DOHH2 (cell line): Measurements from ENCODE around the gene CACNA1I.

Experiments used
- H3F3A ChIP-seq: fragments of 200-600 bp; sonication (generic), shearing (Covaris generic); 2 replicates; pipeline ENCODE4 v1.6.0; 2016; ENCODE audit warnings: antibody characterized with exemption, mild to moderate bottlenecking; ENCODE audit not compliant: control insufficient read depth, insufficient read depth
- H3K27ac ChIP-seq: fragments of 200-600 bp; sonication (generic); 2 replicates; pipeline ENCODE4 v1.5.1; 2014; ENCODE audit warnings: low read depth, mild to moderate bottlenecking, low read length, moderate library complexity
- H3K27me3 ChIP-seq: fragments of 200-600 bp; sonication (generic); 2 replicates; pipeline ENCODE4 v1.6.1; 2014; ENCODE audit warnings: mild to moderate bottlenecking, low read length, mixed read lengths; ENCODE audit not compliant: control insufficient read depth
- H3K36me3 ChIP-seq: fragments of 200-600 bp; sonication (generic); 2 replicates; pipeline ENCODE4 v1.6.1; 2014; ENCODE audit warnings: mild to moderate bottlenecking, low read length, moderate library complexity, mixed read lengths; ENCODE audit not compliant: control insufficient read depth
- H3K4me1 ChIP-seq: fragments of 200-600 bp; sonication (generic); 2 replicates; pipeline ENCODE4 v1.6.1; 2014; ENCODE audit warnings: mild to moderate bottlenecking, low read length, mixed read lengths; ENCODE audit not compliant: control insufficient read depth
- H3K4me2 ChIP-seq: fragments of 200-600 bp; sonication (generic); 2 replicates; pipeline ENCODE4 v1.6.0; 2014; ENCODE audit warnings: mild to moderate bottlenecking, low read length, moderate library complexity
- H3K4me3 ChIP-seq: fragments of 200-600 bp; sonication (generic); 2 replicates; pipeline ENCODE4 v1.5.1; 2014; ENCODE audit warnings: mild to moderate bottlenecking, low read length, mixed read lengths
- H3K79me2 ChIP-seq: fragments of 200-600 bp; sonication (generic); 2 replicates; pipeline ENCODE4 v1.6.1; 2014; ENCODE audit warnings: mild to moderate bottlenecking, low read length, mixed read lengths; ENCODE audit not compliant: control insufficient read depth
- H3K9me2 ChIP-seq: fragments of 200-600 bp; sonication (generic); replicated peaks from 2 replicates; pipeline ENCODE4 v1.6.1; 2014; ENCODE audit warnings: mild to moderate bottlenecking, low read length, mixed read lengths; ENCODE audit not compliant: control insufficient read depth
- H3K9me3 ChIP-seq: fragments of 200-600 bp; sonication (generic); 2 replicates; pipeline ENCODE4 v1.6.1; 2014; ENCODE audit warnings: antibody characterized with exemption, low read length, mixed read lengths; ENCODE audit not compliant: control insufficient read depth, insufficient read depth
- H4K20me1 ChIP-seq: fragments of 200-600 bp; sonication (generic); 2 replicates; pipeline ENCODE4 v1.6.0; 2014; ENCODE audit warnings: low read depth, mild to moderate bottlenecking, antibody characterized with exemption, low read length, moderate library complexity; ENCODE audit not compliant: control insufficient read depth, insufficient read depth
- CTCF ChIP-seq: fragments of 200-600 bp; sonication (generic); IDR thresholded peaks from one replicate; pipeline ENCODE4 v1.5.1; 2014; ENCODE audit warnings: antibody characterized with exemption, mild to moderate bottlenecking, low read depth, low read length; ENCODE audit not compliant: poor library complexity, severe bottlenecking
- EZH2phosphoT487 ChIP-seq: fragments of 200-600 bp; sonication (generic); IDR thresholded peaks from 2 replicates; pipeline ENCODE4 v1.6.1; 2017; ENCODE audit warnings: borderline replicate concordance, mild to moderate bottlenecking, antibody characterized with exemption, low read length, moderate library complexity, mixed read lengths

CACNA1I gene

DNA sequence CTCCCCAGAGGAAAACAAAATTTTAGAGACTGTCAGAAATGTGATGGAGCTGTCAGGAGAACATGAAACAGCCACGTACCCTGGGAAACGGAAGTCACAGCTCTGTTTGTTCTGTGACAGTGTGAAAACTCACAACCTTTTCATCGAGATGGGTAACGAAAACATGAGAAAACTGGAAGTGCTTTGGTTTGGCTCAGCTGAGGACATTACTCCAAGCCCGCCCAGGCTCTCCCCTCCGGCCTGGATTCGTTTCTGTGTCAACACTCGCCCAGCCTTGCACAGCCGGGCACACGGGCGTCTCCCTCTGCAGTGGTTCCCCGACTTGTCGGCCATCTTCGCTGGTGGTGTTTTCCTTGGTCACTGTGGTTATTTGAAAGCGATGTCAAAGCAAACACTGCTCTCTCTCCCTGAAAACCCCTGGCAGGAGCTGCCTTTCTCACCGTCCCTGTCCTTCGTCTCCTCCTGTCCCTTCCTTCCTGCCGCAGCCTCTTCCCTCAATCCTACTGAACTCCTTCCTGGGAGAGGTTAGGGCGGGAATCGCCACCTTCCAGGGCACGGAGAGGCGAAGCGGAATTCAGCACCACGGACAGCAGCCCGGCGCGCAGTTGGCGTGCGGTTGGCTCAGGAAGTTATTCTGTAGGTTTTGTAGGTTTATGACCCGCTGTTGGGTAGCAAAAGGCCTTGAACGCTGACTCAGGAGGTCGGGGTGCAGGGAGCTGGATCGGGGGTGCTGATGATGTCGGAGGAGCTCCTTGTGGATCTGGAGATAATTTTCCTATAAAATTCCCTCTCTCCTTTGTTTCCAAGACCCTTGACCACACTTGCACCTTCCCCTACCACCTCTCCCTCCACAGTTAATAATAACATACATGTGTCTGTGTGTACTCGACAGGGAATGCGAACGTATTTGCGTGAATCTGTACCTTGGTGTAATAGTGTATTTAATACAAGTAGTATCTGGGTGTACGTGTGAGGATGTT, 24.9 kb upstream of the CACNA1I start:
- Histone ChIP-seq H3K36me3 (no peaks in the 10 kb centered on the region), H3K4me3 (no peak overlapping the region), H3K9me2 (no peaks in the 10 kb centered on the region), H3K27me3 (peaks cover 5% of the 10 kb centered on the region; the same call in 1 of the 2 replicates), H3K4me2 (no peak overlapping the region), H3K4me1 (peaks cover 4% of the 10 kb centered on the region; the same call in 1 of the 2 replicates), H3K27ac (no peak overlapping the region), H3K79me2 (no peaks in the 10 kb centered on the region), H3F3A (no peaks in the 10 kb centered on the region), H4K20me1 (no peaks in the 10 kb centered on the region), H3K9me3 (no peaks in the 10 kb centered on the region)
- TF ChIP-seq EZH2phosphoT487 (no peak), CTCF (no peak)

- H3K4me3 ChIP-seq: no peak overlapping the region
- TF ChIP-seq CTCF (no peak), EZH2phosphoT487 (no peak)
- no peaks in the 10 kb centered on the region for H3K36me3 ChIP-seq
- H3K4me1 ChIP-seq: peaks cover 4% of the 10 kb centered on the region; the same call in 1 of the 2 replicates
- no peak overlapping the region for H3K27ac ChIP-seq
- H3K4me2 ChIP-seq: no peak overlapping the region
- H3K9me3 ChIP-seq: no peaks in the 10 kb centered on the region
- H3K79me2 ChIP-seq: no peaks in the 10 kb centered on the region
- peaks cover 13% of the 10 kb centered on the region for H3K27me3 ChIP-seq
- no peaks in the 10 kb centered on the region for H3F3A ChIP-seq
- no peaks in the 10 kb centered on the region for H3K9me2 ChIP-seq
- no peaks in the 10 kb centered on the region for H4K20me1 ChIP-seq
Measured at GRCh38 chr22:39546889-39547586, 23.5 kb upstream of the CACNA1I start.

GRCh38 chr22:39547587-39547947, 23.0 kb upstream of the CACNA1I start:
- H3K9me3 ChIP-seq: no peaks in the 10 kb centered on the region
- peaks cover 4% of the 10 kb centered on the region; the same call in 1 of the 2 replicates for H3K4me1 ChIP-seq
- no peak overlapping the region for H3K27ac ChIP-seq
- no peaks in the 10 kb centered on the region for H3K9me2 ChIP-seq
- H3K4me2 ChIP-seq: no peak overlapping the region
- no peaks in the 10 kb centered on the region for H3K79me2 ChIP-seq
- H4K20me1 ChIP-seq: no peaks in the 10 kb centered on the region
- no peak for TF ChIP-seq EZH2phosphoT487
- TF ChIP-seq CTCF: no peak
- no peaks in the 10 kb centered on the region for H3K36me3 ChIP-seq
- no peak overlapping the region for H3K4me3 ChIP-seq
- H3F3A ChIP-seq: no peaks in the 10 kb centered on the region
- H3K27me3 ChIP-seq: peaks cover 14% of the 10 kb centered on the region
